HG02840 (cell line): Measurements from ENCODE around the gene SEMA4B.
A peak's percentile ranks its signal among the peaks of the same experiment; 100 is the strongest.
"Not testable (repeated sequence)": the region's sequence is repeated elsewhere in the genome, so short reads cannot be mapped to it uniquely, and the experiment has no call there.

Experiments
- ATAC-seq: cut with Tn5 transposase; IDR thresholded peaks from one replicate; pipeline ENCODE4 v1.9.1; 2021; ENCODE audit warnings: mild to moderate bottlenecking, moderate library complexity, moderate number of reproducible peaks; ENCODE audit not compliant: unreplicated experiment, low FRiP score

SEMA4B gene

GRCh38 chr15:90243943-90244639, 43.0 kb downstream of the SEMA4B start:
- no peak for ATAC-seq

- ATAC-seq: no peak
Measured at GRCh38 chr15:90248789-90249202, 47.7 kb downstream of the SEMA4B start.

- no peak for ATAC-seq
Measured at GRCh38 chr15:90249203-90249863, 48.2 kb downstream of the SEMA4B start, which contains the start of gene TTLL13. Gene TTLL13 (plus strand): TSS chr15:90249556. CDS start chr15:90250631, 1,075 bp downstream.

- no peak for ATAC-seq
Measured at GRCh38 chr15:90257776-90258175, 56.6 kb downstream of the SEMA4B start.

- ATAC-seq: peak; percentile 59
Measured at GRCh38 chr15:90259524-90259923, 58.4 kb downstream of the SEMA4B start.

GRCh38 chr15:90260731-90261130, 59.6 kb downstream of the SEMA4B start:
- ATAC-seq: not testable (repeated sequence)

GRCh38 chr15:90261811-90262210, 60.7 kb downstream of the SEMA4B start:
- ATAC-seq: no peak

- ATAC-seq: no peak
Measured at GRCh38 chr15:90262426-90262825, 61.3 kb downstream of the SEMA4B start.

- ATAC-seq: no peak
Measured at GRCh38 chr15:90264671-90265070, 63.5 kb downstream of the SEMA4B start.

- peak; percentile 94 for ATAC-seq
Measured at GRCh38 chr15:90265271-90266060, 64.3 kb downstream of the SEMA4B start, which contains the start of gene NGRN. Gene NGRN (plus strand): TSS chr15:90265672. CDS start chr15:90265713, 41 bp downstream.

GRCh38 chr15:90266061-90266431, 64.9 kb downstream of the SEMA4B start:
- no peak for ATAC-seq

- ATAC-seq: no peak
Measured at GRCh38 chr15:90266485-90266884, 65.4 kb downstream of the SEMA4B start.

- no peak for ATAC-seq
Measured at GRCh38 chr15:90268415-90268814, 67.3 kb downstream of the SEMA4B start.

- no peak for ATAC-seq
Measured at GRCh38 chr15:90270502-90271150, 69.5 kb downstream of the SEMA4B start.

- no peak for ATAC-seq
Measured at GRCh38 chr15:90271459-90272166, 70.5 kb downstream of the SEMA4B start.

GRCh38 chr15:90278467-90278866, 77.3 kb downstream of the SEMA4B start:
- ATAC-seq: not testable (repeated sequence)
